ENCODE results near the gene SCFD2. TPM values are rescaled to one million over a fixed set of nuclear protein-coding genes. Genes with fewer than 3 reads are reported as not detected.
A peak's percentile ranks its signal among the peaks of the same experiment; 100 is the strongest.

Gene SCFD2
- total RNA-seq, 1 donor from 2014 or later, result 11.9 TPM

- Histone ChIP-seq H3K79me2 (ENCODE audit: insufficient read depth, low read length) (no peaks in the 10 kb centered on the region), H3K36me3 (ENCODE audit: insufficient read depth, low read length) (no peaks in the 10 kb centered on the region), H3K27me3 (ENCODE audit: insufficient read depth, low read length) (no peaks in the 10 kb centered on the region), H3K4me3 (ENCODE audit: insufficient read depth, low read depth, low read length) (no peak overlapping the region), H4K20me1 (ENCODE audit: insufficient read depth, low read length) (no peaks in the 10 kb centered on the region), H3K4me2 (ENCODE audit: low read length) (no peak overlapping the region), H3K4me1 (ENCODE audit: insufficient read depth, low read length) (no peaks in the 10 kb centered on the region), H3K9me3 (ENCODE audit: insufficient read depth, low read depth, low read length) (no peaks in the 10 kb centered on the region), H3K27ac (ENCODE audit: low read depth, low read length) (no peak overlapping the region), H2AFZ (ENCODE audit: low read depth, low read length) (no peak overlapping the region), H3K9ac (ENCODE audit: low read length) (no peak overlapping the region)
- no peak for TF ChIP-seq EZH2 (IDR thresholded peaks at IDR 0.05; ENCODE audit: insufficient read depth, low read length)
- no peak overlapping the region for H3K27ac Mint-ChIP-seq (ENCODE audit: unreplicated experiment)
- H3K27me3 Mint-ChIP-seq (ENCODE audit: low read depth, unreplicated experiment), result no peaks in the 10 kb centered on the region
- peaks cover 10% of the 10 kb centered on the region for H3K4me1 Mint-ChIP-seq (ENCODE audit: low read depth, unreplicated experiment)
- peaks cover 11% of the 10 kb centered on the region for H3K9me3 Mint-ChIP-seq (ENCODE audit: unreplicated experiment)
- no peak for FAIRE-seq
- no peak overlapping the region for H3K4me3 Mint-ChIP-seq (ENCODE audit: unreplicated experiment)
- H3K36me3 Mint-ChIP-seq (ENCODE audit: low read depth, unreplicated experiment), result peaks cover 8% of the 10 kb centered on the region
- peak; percentile 20 for DNase-seq (ENCODE audit: low read depth)
Observed at GRCh38 chr4:52987392-52988056, 378.3 kb downstream of the SCFD2 start.

GRCh38 chr4:52984462-52984881 lies 381.4 kb downstream of the SCFD2 start:
- Mint-ChIP-seq H3K9me3 (ENCODE audit: unreplicated experiment) (no peaks in the 10 kb centered on the region), H3K27ac (ENCODE audit: unreplicated experiment) (no peak overlapping the region), H3K4me3 (ENCODE audit: unreplicated experiment) (no peak overlapping the region), H3K27me3 (ENCODE audit: low read depth, unreplicated experiment) (no peaks in the 10 kb centered on the region), H3K36me3 (ENCODE audit: low read depth, unreplicated experiment) (no peaks in the 10 kb centered on the region), H3K4me1 (ENCODE audit: low read depth, unreplicated experiment) (peaks cover 10% of the 10 kb centered on the region)
- H3K9ac ChIP-seq (ENCODE audit: low read length), result no peak overlapping the region
- H3K9me3 ChIP-seq (ENCODE audit: insufficient read depth, low read depth, low read length), result no peaks in the 10 kb centered on the region
- H3K36me3 ChIP-seq (ENCODE audit: insufficient read depth, low read length), result no peaks in the 10 kb centered on the region
- H3K27ac ChIP-seq (ENCODE audit: low read depth, low read length), result no peak overlapping the region
- H3K4me3 ChIP-seq (ENCODE audit: insufficient read depth, low read depth, low read length), result no peak overlapping the region
- FAIRE-seq, result no peak
- H4K20me1 ChIP-seq (ENCODE audit: insufficient read depth, low read length), result no peaks in the 10 kb centered on the region
- no peak overlapping the region for H3K4me2 ChIP-seq (ENCODE audit: low read length)
- DNase-seq (ENCODE audit: low read depth), result peak; percentile 20
- no peak for TF ChIP-seq CTCF (IDR thresholded peaks at IDR 0.05; ENCODE audit: insufficient read depth, low read depth, low read length)
- no peak for TF ChIP-seq EZH2 (IDR thresholded peaks at IDR 0.05; ENCODE audit: insufficient read depth, low read length)
- H2AFZ ChIP-seq (ENCODE audit: low read depth, low read length), result no peak overlapping the region
- H3K4me1 ChIP-seq (ENCODE audit: insufficient read depth, low read length), result no peaks in the 10 kb centered on the region
- H3K27me3 ChIP-seq (ENCODE audit: insufficient read depth, low read length), result no peaks in the 10 kb centered on the region
- no peaks in the 10 kb centered on the region for H3K79me2 ChIP-seq (ENCODE audit: insufficient read depth, low read length)

GRCh38 chr4:52983563-52984303 lies 382.1 kb downstream of the SCFD2 start:
- Mint-ChIP-seq H3K4me1 (ENCODE audit: low read depth, unreplicated experiment) (peaks cover 10% of the 10 kb centered on the region), H3K9me3 (ENCODE audit: unreplicated experiment) (no peaks in the 10 kb centered on the region), H3K27me3 (ENCODE audit: low read depth, unreplicated experiment) (no peaks in the 10 kb centered on the region), H3K36me3 (ENCODE audit: low read depth, unreplicated experiment) (no peaks in the 10 kb centered on the region), H3K4me3 (ENCODE audit: unreplicated experiment) (no peak overlapping the region), H3K27ac (ENCODE audit: unreplicated experiment) (no peak overlapping the region)
- FAIRE-seq (no peak), DNase-seq (ENCODE audit: low read depth) (peak; percentile 14)
- no peaks in the 10 kb centered on the region for H3K36me3 ChIP-seq (ENCODE audit: insufficient read depth, low read length)
- H3K27me3 ChIP-seq (ENCODE audit: insufficient read depth, low read length), result no peaks in the 10 kb centered on the region
- H3K9me3 ChIP-seq (ENCODE audit: insufficient read depth, low read depth, low read length), result no peaks in the 10 kb centered on the region
- H4K20me1 ChIP-seq (ENCODE audit: insufficient read depth, low read length), result no peaks in the 10 kb centered on the region
- no peak overlapping the region for H2AFZ ChIP-seq (ENCODE audit: low read depth, low read length)
- H3K9ac ChIP-seq (ENCODE audit: low read length), result no peak overlapping the region
- no peak overlapping the region for H3K27ac ChIP-seq (ENCODE audit: low read depth, low read length)
- no peaks in the 10 kb centered on the region for H3K79me2 ChIP-seq (ENCODE audit: insufficient read depth, low read length)
- no peak overlapping the region for H3K4me2 ChIP-seq (ENCODE audit: low read length)
- TF ChIP-seq CTCF (IDR thresholded peaks at IDR 0.05; ENCODE audit: insufficient read depth, low read depth, low read length) (peak; percentile 64), EZH2 (IDR thresholded peaks at IDR 0.05; ENCODE audit: insufficient read depth, low read length) (no peak)
- no peaks in the 10 kb centered on the region for H3K4me1 ChIP-seq (ENCODE audit: insufficient read depth, low read length)
- H3K4me3 ChIP-seq (ENCODE audit: insufficient read depth, low read depth, low read length), result no peak overlapping the region

All from astrocyte (in vitro differentiated cells and primary cell).